VCaP (cell line): ENCODE measurements around the gene CAMKMT.

Experiments
- H3K27ac ChIP-seq: fragments of 450-650 bp; 2 replicates; pipeline ENCODE4 v1.5.1; 2017
- TF ChIP-seq, protein P1 (sequence below): fragments of 450-650 bp; conservative IDR thresholded peaks from 2 replicates; pipeline ENCODE4 v1.5.1; 2017; ENCODE audit warnings: mild to moderate bottlenecking, moderate library complexity

The CAMKMT gene

DNA sequence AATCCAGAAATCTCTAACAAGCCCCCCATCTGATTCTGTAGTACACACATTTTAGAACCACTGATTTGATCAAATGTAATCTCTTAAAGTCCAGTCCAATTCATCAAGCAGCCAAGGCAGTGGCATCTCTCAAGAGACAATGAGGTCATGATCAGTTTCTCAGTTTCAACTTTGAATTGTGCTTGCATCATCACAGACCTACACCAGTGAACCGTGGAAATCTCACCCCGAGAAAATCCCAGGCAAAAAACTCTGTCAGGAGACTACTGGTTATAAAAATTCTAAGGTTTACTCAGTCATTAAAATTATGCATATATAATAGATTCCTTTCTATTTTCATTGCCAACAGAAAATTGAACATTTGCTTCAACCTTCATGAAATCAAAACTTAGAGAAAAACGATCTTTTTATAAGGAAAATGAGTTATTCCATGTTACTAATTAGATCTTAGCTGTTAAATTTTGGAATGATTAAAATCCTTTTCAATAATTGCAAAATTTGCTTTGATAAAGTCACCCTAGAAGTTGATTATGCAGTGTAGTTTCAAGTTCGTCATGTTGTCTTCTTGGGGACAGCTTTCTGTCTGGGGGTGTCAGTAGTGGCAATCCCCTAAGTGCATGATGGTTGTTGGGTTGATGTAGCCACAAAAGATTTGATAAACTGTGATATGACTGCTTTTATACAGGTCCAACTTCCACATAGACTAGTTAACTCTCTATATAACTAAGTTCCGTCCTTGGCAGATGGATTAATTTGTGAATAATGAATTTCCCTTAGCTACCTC, 235.0 kb downstream of the CAMKMT start:
- TF ChIP-seq, protein P1, sequence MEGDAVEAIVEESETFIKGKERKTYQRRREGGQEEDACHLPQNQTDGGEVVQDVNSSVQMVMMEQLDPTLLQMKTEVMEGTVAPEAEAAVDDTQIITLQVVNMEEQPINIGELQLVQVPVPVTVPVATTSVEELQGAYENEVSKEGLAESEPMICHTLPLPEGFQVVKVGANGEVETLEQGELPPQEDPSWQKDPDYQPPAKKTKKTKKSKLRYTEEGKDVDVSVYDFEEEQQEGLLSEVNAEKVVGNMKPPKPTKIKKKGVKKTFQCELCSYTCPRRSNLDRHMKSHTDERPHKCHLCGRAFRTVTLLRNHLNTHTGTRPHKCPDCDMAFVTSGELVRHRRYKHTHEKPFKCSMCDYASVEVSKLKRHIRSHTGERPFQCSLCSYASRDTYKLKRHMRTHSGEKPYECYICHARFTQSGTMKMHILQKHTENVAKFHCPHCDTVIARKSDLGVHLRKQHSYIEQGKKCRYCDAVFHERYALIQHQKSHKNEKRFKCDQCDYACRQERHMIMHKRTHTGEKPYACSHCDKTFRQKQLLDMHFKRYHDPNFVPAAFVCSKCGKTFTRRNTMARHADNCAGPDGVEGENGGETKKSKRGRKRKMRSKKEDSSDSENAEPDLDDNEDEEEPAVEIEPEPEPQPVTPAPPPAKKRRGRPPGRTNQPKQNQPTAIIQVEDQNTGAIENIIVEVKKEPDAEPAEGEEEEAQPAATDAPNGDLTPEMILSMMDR = no peak

DNA sequence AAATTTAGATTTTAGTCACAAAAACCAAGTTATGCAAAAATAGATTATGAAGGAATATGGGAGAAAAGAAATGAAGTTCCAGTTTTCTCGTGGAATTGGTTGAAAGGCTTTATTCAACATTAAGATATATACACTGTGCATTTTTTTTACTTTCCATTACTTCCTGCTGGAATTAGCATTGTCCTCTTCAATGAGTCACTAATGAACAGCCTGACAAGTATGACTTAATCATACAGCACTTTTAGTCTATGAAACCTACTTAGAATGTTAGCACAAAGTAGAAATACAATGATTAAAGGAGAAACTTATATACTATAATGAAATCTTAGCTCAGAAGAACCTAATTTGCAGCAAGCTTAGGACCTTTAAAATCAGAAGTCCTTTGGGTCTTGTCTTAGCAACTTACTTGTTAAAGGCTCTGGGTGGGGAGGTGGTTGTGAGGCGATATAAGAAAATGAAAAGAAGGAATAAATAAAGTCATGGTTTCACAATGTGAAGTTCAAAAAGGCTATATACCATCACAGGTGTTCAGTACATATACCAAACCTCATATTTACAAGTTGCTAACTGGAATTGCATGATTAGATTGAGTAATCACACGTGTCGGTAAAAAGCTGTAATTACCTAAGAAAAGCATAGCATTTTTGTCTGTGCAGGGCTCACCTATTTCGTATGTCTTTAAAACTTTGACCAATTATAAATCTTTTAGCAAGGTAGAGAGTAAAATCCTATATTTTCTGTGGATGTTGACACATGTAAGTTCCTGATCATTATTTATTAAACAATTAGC, 236.8 kb downstream of the CAMKMT start:
- TF ChIP-seq, protein P1 = no peak
- no peak overlapping the region for H3K27ac ChIP-seq

More for the DNA sequence above, 235.0 kb downstream of the CAMKMT start:
- no peak overlapping the region for H3K27ac ChIP-seq

DNA sequence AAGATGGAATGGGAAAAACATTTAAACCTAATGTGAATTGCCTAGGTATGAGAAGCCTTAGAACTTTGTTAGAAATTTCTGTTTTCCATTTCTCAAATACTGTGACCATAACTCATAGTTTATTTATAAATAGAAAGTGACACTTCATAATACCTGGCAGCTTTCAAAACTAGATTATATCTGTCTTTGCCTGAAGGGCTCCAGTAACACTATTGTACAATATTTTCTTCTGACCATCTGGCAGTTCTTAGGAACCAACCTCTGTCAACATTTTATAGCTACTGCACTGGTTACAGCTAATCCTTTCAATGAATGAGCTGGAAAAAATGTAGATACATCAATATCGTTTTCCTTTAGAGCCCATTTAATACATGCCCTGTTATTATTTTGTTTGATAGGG, 237.4 kb downstream of the CAMKMT start:
- TF ChIP-seq, protein P1 = no peak
- H3K27ac ChIP-seq = no peak overlapping the region

DNA sequence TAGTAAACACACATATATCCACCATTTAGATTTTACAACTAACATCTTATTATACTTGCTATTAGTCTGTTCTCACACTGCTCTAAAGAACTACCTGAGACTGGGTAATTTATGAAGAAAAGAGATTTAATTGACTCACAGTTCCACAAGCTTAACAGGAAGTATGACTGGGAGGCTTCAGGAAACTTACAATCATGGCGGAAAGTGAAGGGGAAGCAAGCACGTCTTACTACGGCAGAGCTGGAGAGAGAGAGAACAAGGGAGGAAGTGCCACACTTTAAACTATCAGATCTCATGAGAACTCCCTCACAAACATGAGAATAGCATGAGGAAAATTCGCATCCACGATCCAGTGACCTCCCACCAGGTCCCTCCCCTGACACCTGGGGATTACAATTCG, 240.7 kb downstream of the CAMKMT start:
- TF ChIP-seq, protein P1 = no peak
- H3K27ac ChIP-seq = no peak overlapping the region

DNA sequence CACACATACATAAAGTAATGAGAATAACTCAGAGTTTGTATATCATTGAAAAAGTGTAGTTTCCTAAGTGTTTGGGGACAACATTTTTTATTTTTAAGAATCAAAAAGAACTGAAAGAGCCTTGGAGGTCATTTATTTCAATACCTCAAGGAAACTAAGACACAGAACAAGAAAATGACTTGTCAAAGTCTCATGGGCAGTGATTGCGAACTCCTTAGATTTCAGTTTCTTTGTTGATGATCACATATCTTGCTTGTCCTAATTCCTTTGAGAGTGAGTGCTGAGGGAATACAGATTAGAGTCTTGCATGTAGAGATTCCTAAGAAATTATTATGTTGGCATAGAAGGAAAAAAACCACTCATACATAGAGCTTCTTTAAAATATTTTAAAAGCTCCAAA, 243.8 kb downstream of the CAMKMT start:
- H3K27ac ChIP-seq = no peak overlapping the region
- TF ChIP-seq, protein P1 = no peak

DNA sequence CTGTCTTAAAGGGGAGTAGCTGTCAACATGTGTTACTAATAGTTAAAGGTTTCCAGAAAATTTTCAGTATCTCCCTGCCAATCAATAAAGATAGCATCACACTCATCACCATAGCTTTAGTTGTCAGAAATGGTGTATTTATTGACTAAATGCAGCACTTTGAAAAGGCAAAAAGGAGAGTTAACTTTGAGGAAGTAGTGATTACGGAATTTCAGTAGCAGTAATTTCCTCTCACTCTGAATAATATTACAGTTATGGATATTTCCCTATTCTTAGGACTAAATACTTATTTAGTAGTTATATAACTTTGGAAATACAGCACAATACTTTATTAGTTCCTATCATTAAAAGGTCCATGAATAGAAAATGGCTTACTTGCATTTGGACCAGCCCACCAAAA, 250.5 kb downstream of the CAMKMT start:
- no peak overlapping the region for H3K27ac ChIP-seq
- TF ChIP-seq, protein P1 = no peak

DNA sequence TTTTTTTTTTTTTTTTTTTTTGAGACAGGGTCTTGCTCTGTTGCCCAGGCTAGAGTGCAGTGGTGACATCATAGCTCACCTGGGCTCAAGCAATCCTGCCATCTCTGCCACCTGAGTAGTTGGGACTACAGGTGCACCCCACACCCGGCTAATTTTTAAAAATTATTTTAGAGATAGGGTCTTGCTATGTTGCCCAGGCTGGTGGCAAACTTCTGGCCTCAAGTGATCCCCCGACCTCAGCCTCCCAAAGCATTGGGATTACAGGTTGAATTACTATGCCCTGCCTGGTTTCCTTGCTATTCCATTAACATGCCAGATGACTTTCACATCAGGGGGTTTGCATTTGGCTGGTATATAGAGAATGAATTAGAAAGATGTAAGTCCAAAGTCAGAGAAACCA, 253.2 kb downstream of the CAMKMT start:
- H3K27ac ChIP-seq = no peak overlapping the region
- TF ChIP-seq, protein P1 = no peak
